Peyer's patch (tissue), 4 donors: Measurements from ENCODE around the gene CLTCL1.

Experiments used
- CTCF ChIP-seq, 6 experiments: fragments of 450-650 bp in 4 of 6; fragments of 200-600 bp in 2 of 6; sonication (generic) in 1 of 6; IDR thresholded peaks; one replicate each; pipeline ENCODE4 v1.5.1; 2017 to 2019; ENCODE audit warnings: antibody characterized with exemption in 6 of 6, mild to moderate bottlenecking in 3 of 6, moderate library complexity in 1 of 6
- POLR2A ChIP-seq, 2 donors: fragments of 450-650 bp; IDR thresholded peaks; one replicate each; pipeline ENCODE4 v1.5.1; 2017; ENCODE audit warnings: antibody characterized with exemption in 2 of 2, mild to moderate bottlenecking in 2 of 2, moderate library complexity in 2 of 2

DNA sequence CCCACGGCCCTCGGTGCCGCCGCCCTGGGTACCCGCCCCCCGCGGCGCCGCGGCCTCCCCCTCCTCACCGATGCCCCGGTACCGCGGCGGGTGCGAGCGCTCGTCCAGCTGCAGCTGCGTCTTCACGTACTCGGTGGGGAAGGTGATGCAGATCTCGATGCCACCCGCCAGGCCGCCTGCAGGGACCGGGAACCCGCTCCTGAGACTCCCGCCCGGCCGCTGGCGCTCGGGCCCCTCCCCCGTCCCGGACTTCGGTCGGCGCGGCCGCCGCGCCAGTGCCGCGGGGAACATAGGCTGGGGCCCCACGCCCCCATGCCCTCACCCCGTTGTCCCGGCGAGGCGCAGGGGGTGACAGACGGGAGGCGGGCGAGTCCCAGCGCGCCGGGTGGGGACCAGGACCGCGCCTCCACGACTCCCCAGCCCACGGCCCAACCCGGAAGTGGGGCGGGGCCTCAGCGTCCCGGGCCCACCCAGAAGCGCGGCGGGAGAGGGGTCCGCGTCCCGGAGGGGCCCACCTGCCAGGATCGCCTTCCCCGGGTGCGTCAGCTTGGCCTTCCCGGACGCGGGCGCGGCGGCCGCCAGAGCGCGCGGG, 113.4 kb downstream of the CLTCL1 start:
- TF ChIP-seq CTCF (IDR thresholded peaks at IDR 0.05) (peak in 3 of 6 experiments; percentile 6 to 13 (median 8)), POLR2A (IDR thresholded peaks at IDR 0.05) (peak; percentile 54 to 78)
